Measurements from ENCODE around the gene INHBB.
A peak's percentile ranks its signal among the peaks of the same experiment; 100 is the strongest.

INHBB gene

DNA sequence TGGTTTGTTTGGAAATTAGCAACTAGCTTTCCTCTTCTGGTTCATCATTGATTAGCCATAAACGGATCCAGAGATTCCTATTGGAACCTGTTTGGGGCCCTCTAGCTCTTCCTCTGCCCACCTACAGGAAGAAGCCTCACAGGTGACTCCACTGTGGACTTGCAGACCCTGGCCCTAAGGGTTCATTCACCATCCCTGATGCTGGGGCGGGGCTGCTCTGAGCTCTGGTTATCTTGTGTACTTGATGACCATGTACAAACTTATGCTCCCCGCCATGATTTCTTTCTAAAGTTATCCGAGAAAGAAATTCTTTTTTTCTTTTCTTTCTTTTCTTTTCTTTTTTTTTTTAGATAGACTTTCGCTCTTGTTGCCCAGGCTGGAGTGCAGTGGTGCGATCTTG, 33.9 kb upstream of the INHBB start:
- peaks cover 11% of the 10 kb centered on the region for H3K4me1 Mint-ChIP-seq (ENCODE audit: low read depth)
- H3K36me3 Mint-ChIP-seq (ENCODE audit: low read depth), result no peaks in the 10 kb centered on the region
- H3K9me3 Mint-ChIP-seq, result no peaks in the 10 kb centered on the region
- peaks cover 41% of the 10 kb centered on the region for H3K27me3 Mint-ChIP-seq
- no peak overlapping the region for H3K4me3 Mint-ChIP-seq
- no peak overlapping the region for H3K27ac Mint-ChIP-seq
- intact Hi-C loops (cut with micrococcal nuclease), result loop anchor here (2.0 to 5.0 kb wide), 3 partner anchors 90 to 201 kb away; partner anchors contain the start of gene TMEM185B

DNA sequence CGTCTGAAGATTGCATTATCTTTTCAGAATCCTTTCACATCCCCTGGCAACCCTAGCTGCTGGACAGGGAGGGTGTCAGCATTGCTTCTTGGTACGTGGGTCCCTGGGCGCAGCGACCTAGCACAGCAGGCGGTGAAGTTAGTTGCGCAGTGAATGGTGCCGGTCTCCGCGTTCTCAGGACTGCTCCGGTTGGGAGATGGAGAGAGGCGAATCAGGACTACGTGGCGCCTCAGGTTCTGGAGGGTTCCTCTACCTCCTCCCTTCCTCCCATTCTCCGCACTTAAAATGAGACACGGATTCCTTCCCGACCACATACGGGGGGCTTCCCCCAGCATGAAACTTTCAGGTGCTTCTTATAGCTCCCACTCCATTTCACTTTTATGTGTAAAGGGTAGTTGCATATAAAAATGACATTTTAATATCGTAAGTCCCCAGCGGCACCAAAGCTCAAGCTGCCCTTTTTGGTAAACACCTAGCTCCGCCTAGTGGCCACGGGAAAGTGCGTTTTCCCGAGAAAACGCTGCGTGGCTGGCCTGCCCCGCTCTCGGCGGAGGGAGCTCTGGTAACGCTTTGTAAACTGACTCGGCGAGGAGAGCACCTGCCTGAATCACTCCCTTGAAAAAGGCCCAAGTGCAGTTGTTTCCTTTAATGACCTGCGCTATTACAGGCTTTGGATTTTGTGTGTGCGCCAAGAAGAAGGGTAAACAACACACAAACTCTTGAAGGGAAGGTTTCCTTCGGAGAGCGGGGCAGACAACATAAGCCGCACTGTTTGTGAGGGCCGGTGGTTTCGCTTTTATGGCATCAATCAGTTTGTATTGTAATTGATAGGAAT, 32.9 kb upstream of the INHBB start:
- Mint-ChIP-seq H3K27ac (no peak overlapping the region), H3K27me3 (peaks cover 42% of the 10 kb centered on the region), H3K36me3 (ENCODE audit: low read depth) (no peaks in the 10 kb centered on the region), H3K4me3 (peak overlapping the region; percentile 50), H3K4me1 (ENCODE audit: low read depth) (peaks cover 11% of the 10 kb centered on the region), H3K9me3 (no peaks in the 10 kb centered on the region)
- intact Hi-C loops (cut with micrococcal nuclease), result loop anchor here (2.0 to 5.0 kb wide), 3 partner anchors 91 to 202 kb away; partner anchors contain the start of gene TMEM185B

DNA sequence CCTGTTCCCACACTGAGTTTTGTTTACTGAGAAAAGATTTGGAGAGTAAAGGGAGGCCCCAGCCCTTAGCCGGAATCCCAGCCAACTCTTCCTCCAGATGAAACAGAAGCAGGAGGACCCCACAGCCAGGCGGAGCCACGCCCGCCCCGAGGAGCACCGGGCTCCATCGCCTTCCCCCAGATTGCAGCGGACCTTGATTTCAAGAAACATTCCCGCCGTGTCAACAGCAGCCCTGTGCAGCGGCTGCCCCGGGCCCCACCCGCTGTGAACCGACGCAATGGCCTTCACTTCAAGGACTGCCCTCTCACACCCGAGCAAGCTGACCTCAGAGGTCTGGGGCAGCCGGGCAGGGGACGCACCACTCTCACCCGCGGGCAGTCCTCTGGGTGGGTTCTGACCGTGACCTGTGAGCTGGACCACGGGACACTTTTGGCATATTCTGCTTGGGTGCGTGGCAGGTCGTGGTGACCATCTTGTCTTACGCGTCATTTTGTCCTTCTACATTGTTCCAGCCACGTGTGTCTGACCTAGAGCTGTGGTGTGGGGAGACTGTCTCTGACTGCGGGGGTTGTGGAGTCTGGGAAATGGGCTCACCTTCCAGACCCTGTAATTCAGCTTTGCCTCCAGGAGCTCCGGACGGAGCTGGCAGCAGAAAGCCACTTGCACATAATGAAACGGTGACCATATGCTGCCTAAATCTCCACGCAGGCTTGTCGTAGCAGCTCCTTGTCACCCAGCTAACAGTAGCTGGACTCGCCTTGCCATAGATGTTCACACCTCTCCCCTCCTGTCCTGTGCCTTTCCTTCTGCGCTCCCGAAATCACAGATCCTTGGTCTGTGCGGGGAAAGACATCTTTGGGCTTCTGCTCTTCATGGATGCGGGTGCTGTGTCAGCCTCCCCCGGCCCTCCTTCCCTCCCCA, 32.0 kb upstream of the INHBB start:
- peaks cover 11% of the 10 kb centered on the region for H3K4me1 Mint-ChIP-seq (ENCODE audit: low read depth)
- peaks cover 45% of the 10 kb centered on the region for H3K27me3 Mint-ChIP-seq
- H3K4me3 Mint-ChIP-seq, result no peak overlapping the region
- no peak overlapping the region for H3K27ac Mint-ChIP-seq
- H3K9me3 Mint-ChIP-seq, result no peaks in the 10 kb centered on the region
- H3K36me3 Mint-ChIP-seq (ENCODE audit: low read depth), result no peaks in the 10 kb centered on the region
- intact Hi-C loops (cut with micrococcal nuclease), result loop anchor here (2.0 to 5.0 kb wide), 3 partner anchors 92 to 203 kb away; partner anchors contain the start of gene TMEM185B

DNA sequence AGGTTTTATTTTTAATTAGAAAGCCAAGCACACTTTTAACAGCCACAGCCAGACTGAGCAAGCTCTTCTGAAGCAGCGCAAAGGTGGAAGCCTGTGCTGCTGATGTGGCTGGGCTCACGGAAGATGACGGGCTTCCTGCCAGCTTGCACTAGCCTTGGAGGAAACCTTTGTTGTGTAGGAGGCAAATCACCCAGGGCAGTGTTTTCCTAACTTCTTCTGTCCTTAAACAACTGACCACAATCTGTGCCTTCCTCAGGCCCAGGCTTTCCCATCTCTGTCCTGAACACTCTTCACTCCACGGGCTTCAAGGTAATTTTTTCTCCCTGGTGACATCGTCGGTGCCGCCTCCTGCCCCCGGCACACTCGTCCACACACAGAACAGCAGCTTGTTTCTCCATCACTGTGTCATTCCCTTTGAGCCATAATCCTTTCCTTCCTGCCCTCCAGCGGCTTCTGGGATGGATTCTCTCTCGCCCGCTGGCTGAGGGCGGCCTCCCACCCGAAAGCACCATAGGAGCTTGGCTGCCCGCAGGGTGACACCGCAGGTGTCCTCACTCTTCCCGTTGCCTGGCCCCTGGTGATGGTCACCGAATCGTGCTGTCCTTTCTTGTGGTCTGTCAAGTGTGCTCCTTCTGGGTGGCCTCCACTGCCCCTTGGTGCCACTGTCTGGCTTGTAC, 31.1 kb upstream of the INHBB start:
- peaks cover 45% of the 10 kb centered on the region for H3K27me3 Mint-ChIP-seq

DNA sequence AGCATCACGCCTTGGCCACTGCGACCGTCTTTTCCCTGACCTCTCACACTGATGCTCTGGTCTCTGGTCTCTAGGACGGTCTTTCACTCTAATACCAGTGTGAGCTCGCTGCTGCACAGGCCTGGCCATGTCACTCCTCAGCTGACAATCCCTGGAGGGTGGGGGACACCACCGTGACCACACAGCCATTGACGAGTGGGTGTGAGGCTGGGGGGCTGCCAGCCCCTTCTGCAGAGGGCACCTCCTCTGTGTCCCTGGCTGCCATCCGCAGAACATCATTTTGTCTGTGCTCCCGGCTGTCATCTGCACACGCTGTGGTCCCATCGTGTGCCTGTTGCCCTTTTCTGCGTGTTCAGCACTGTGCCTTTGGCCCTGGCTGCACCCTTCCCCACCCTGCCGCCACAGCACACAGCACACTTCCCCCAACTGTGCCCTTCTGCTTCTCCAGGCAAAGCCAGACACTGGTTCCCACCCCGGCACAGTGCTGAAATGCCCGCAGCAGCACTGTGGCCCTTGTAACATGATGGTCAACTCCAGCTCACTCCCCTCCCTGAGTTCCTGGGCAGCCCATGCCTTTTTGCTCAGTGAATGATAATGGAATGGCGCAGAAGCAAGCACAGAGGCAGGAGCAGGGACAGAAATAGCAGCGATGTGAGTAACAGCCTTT, 30.4 kb upstream of the INHBB start:
- H3K27ac Mint-ChIP-seq, result no peak overlapping the region
- H3K4me3 Mint-ChIP-seq, result no peak overlapping the region
- H3K36me3 Mint-ChIP-seq (ENCODE audit: low read depth), result no peaks in the 10 kb centered on the region
- intact Hi-C loops (cut with micrococcal nuclease), result no loop called here
- H3K9me3 Mint-ChIP-seq, result no peaks in the 10 kb centered on the region
- peaks cover 45% of the 10 kb centered on the region for H3K27me3 Mint-ChIP-seq
- peaks cover 11% of the 10 kb centered on the region for H3K4me1 Mint-ChIP-seq (ENCODE audit: low read depth)

More for the DNA sequence above, 31.1 kb upstream of the INHBB start:
- Mint-ChIP-seq H3K9me3 (no peaks in the 10 kb centered on the region), H3K4me3 (no peak overlapping the region), H3K4me1 (ENCODE audit: low read depth) (peaks cover 11% of the 10 kb centered on the region), H3K36me3 (ENCODE audit: low read depth) (no peaks in the 10 kb centered on the region), H3K27ac (no peak overlapping the region)
- intact Hi-C loops (cut with micrococcal nuclease), result loop anchor here (5.0 kb wide), 2 partner anchors 93 to 138 kb away; partner anchors contain the start of gene TMEM185B

DNA sequence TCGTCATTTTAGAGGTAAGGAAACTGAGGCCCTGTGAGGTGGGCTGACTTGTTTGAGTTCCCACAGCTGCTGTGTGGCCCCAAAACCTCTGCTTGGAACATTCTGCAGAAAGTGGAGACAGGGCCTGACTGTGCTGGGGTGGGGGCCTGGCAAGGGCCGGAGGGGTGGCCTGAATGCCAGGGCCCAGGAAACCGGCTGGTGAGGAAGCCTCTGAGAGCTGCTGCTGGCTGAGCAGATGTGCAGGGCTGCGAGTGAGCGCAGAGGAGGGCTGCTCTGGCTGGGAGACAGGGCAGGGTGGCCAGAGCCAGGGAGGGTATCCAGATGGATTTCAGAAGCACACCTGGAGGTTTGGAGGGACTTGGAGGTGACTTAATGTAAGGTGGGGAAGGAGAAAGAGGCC, 29.9 kb upstream of the INHBB start:
- H3K36me3 Mint-ChIP-seq (ENCODE audit: low read depth), result no peaks in the 10 kb centered on the region
- H3K27me3 Mint-ChIP-seq, result peaks cover 45% of the 10 kb centered on the region
- H3K27ac Mint-ChIP-seq, result no peak overlapping the region
- intact Hi-C loops (cut with micrococcal nuclease), result no loop called here
- H3K9me3 Mint-ChIP-seq, result no peaks in the 10 kb centered on the region
- no peak overlapping the region for H3K4me3 Mint-ChIP-seq
- H3K4me1 Mint-ChIP-seq (ENCODE audit: low read depth), result peaks cover 11% of the 10 kb centered on the region

DNA sequence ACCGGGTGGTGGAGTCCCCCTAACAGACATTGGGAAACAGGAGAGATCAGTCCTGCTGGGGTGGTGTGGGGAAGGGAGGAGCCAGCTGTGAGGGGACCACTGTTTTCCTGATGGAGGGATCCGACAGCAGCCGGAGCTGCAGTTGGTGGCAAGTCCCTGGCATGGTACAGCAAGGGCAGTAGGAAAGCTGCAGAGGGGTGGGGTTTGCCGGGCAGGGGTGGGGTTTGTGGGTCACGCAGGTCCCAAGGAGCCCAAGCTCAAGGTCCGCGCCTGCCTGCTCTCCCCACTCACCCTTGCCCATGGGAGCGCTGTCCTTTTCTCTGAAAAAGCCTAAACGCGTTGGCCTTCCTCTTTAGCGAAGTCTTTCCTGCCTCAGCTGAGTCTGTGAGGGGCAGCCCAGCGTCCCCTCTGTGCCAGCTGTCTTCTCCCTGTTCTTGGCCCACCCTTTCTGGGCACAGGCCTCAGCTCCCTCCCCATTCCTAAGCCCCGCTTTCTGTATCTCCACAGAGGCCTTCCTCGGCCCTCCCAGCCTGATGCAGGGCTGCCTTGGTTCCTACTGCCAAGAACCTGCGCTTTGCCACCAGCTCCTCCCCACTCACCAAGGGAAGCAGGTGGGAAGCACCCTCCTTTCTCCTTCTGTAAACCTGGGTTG, 29.3 kb upstream of the INHBB start:
- Mint-ChIP-seq H3K9me3 (no peaks in the 10 kb centered on the region), H3K27me3 (peaks cover 45% of the 10 kb centered on the region), H3K36me3 (ENCODE audit: low read depth) (no peaks in the 10 kb centered on the region), H3K4me3 (no peak overlapping the region), H3K27ac (no peak overlapping the region), H3K4me1 (ENCODE audit: low read depth) (peaks cover 11% of the 10 kb centered on the region)
- intact Hi-C loops (cut with micrococcal nuclease), result no loop called here

DNA sequence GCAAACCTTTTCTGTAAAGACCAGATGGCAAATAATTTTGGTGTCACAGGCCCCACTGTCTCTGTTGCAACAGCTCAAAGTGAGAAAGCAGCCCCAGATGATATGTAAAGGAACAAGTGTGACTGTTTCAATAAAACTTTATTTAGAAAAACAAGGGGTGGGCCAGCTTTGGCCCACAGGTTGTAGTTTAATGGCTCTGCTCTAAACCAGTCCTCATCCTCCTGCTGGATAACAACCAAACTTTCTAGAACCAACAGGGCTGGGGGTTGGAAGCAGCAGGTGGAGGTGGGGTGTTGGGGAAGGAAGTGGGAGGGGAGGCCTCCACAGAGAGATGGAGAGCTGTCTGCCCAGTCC, 28.8 kb upstream of the INHBB start:
- H3K36me3 Mint-ChIP-seq (ENCODE audit: low read depth), result no peaks in the 10 kb centered on the region
- no peaks in the 10 kb centered on the region for H3K9me3 Mint-ChIP-seq
- H3K27ac Mint-ChIP-seq, result no peak overlapping the region
- intact Hi-C loops (cut with micrococcal nuclease), result no loop called here
- no peak overlapping the region for H3K4me3 Mint-ChIP-seq
- peaks cover 42% of the 10 kb centered on the region for H3K27me3 Mint-ChIP-seq
- peaks cover 11% of the 10 kb centered on the region for H3K4me1 Mint-ChIP-seq (ENCODE audit: low read depth)

DNA sequence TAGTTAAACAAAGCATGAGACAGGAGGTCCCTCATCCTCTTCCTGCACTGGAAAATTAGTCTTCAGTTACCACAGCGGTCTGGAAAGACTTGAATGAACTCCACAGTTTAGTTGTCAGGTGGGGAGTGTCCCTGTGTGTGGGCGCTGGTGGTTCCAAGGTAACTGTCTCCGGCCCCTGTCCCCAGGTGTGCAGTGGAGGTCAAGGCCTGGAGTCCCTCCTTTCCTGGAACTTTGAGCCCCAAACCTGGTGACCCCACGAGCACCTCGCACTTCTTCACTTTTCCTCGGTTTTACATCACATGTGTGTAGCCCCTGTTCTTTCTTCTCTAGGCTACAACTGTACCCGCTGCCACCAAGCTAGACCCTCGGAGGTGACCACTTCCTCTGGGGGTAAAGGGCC, 28.0 kb upstream of the INHBB start:
- intact Hi-C loops (cut with micrococcal nuclease), result no loop called here

DNA sequence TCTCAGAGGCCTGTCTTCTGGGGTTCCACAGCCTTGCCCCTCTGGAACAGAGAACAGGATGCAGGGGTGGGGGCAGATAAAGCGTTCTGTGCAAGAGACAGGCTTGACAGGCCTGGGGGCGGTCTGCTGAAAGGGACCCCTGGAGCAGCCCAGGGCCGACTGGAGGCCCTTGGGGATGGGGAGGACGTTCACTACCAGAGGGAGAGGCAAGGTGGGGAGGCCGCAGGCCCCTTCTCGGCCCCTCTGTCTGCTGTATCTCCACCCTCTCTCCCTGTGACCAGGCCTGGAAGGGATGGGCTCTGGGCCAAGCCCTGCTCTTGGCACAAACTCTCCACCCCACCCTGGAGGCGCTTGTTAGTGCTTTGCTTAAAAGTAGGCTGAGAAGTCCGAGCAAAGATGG, 27.3 kb upstream of the INHBB start:
- H3K27ac Mint-ChIP-seq, result no peak overlapping the region
- no peaks in the 10 kb centered on the region for H3K9me3 Mint-ChIP-seq
- H3K36me3 Mint-ChIP-seq (ENCODE audit: low read depth), result no peaks in the 10 kb centered on the region
- H3K4me1 Mint-ChIP-seq (ENCODE audit: low read depth), result no peaks in the 10 kb centered on the region
- H3K27me3 Mint-ChIP-seq, result peaks cover 30% of the 10 kb centered on the region
- intact Hi-C loops (cut with micrococcal nuclease), result no loop called here
- H3K4me3 Mint-ChIP-seq, result no peak overlapping the region

More for the DNA sequence above, 28.0 kb upstream of the INHBB start:
- Mint-ChIP-seq H3K4me3 (no peak overlapping the region), H3K27ac (no peak overlapping the region), H3K27me3 (peaks cover 35% of the 10 kb centered on the region), H3K36me3 (ENCODE audit: low read depth) (no peaks in the 10 kb centered on the region), H3K9me3 (no peaks in the 10 kb centered on the region), H3K4me1 (ENCODE audit: low read depth) (peaks cover 6% of the 10 kb centered on the region)

DNA sequence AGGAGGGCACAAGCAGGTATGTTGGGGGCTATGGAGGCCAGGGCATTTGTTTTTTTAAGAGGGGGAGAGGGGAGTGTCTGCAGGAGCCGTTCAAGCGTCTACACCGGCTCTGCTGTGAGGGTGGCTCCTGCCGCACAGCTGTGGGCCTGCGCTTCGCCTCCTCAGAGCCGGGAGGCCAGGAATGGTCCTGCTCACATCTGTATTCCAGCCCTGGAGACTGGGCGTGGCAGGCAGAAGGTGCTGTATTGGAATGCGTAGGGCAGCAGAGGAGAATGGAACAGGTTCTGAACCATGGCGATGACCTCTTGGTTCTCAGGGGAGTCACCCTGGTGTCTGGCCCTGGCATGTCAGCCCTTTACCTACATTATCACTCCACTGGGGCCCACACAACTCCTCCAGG, 26.8 kb upstream of the INHBB start:
- Mint-ChIP-seq H3K9me3 (no peaks in the 10 kb centered on the region), H3K36me3 (ENCODE audit: low read depth) (no peaks in the 10 kb centered on the region), H3K4me3 (no peak overlapping the region), H3K27ac (no peak overlapping the region), H3K4me1 (ENCODE audit: low read depth) (no peaks in the 10 kb centered on the region), H3K27me3 (peaks cover 25% of the 10 kb centered on the region)
- intact Hi-C loops (cut with micrococcal nuclease), result no loop called here

DNA sequence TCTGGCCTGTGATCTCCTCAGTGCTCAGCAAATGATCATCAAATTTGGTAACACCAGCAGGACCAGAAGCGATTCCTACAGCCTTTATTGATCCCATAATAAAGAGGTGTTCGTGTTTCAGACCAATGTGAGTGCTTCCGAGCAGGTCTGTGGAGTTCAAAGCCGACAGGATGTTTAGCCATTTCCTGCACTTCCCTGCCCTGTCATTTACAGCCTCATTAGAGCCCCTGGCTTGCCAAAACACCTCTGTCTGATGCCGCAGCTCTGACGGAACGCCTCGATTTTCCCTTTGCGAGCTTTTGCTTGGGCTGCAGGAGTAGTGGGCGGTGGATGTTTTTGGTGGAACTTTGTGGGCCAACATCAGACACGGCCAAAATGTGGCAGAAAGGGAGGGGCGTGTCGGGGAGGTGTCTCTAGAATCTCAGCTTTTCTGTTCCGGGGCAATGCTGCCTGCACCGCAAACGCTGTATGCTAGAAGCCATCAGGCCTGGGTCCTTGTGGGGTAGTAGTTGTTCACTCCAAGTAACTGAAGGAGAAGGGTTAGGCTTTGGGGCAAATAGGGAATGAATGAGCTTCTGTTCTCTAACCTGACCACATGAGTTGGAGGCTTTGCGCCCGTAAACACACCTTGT, 26.1 kb upstream of the INHBB start:
- intact Hi-C loops (cut with micrococcal nuclease), result no loop called here
- no peaks in the 10 kb centered on the region for H3K36me3 Mint-ChIP-seq (ENCODE audit: low read depth)
- H3K9me3 Mint-ChIP-seq, result no peaks in the 10 kb centered on the region
- no peaks in the 10 kb centered on the region for H3K4me1 Mint-ChIP-seq (ENCODE audit: low read depth)
- no peak overlapping the region for H3K27ac Mint-ChIP-seq
- H3K4me3 Mint-ChIP-seq, result no peak overlapping the region
- H3K27me3 Mint-ChIP-seq, result peaks cover 18% of the 10 kb centered on the region
